GM12874 (cell line): ENCODE measurements around the gene PLEKHG3.

ENCODE experiments used
- CTCF ChIP-seq: IDR thresholded peaks from 2 replicates; pipeline ENCODE4 v1.5.1; 2011; ENCODE audit warnings: low read depth, mild to moderate bottlenecking, control low read depth, low read length, moderate library complexity; ENCODE audit not compliant: insufficient read depth

PLEKHG3 gene

GRCh38 chr14:64725879-64726584 lies 21.8 kb downstream of the PLEKHG3 start:
- no peak for TF ChIP-seq CTCF

GRCh38 chr14:64726585-64726890 lies 22.3 kb downstream of the PLEKHG3 start:
- TF ChIP-seq CTCF: no peak

- TF ChIP-seq CTCF: no peak
These were observed 23.4 kb downstream of the PLEKHG3 start for GRCh38 chr14:64727551-64728071.

GRCh38 chr14:64728106-64728505 lies 23.9 kb downstream of the PLEKHG3 start:
- no peak for TF ChIP-seq CTCF

- no peak for TF ChIP-seq CTCF
These were observed 24.6 kb downstream of the PLEKHG3 start for GRCh38 chr14:64728856-64729255.

- TF ChIP-seq CTCF: no peak
These were observed 25.3 kb downstream of the PLEKHG3 start for GRCh38 chr14:64729386-64730060.

GRCh38 chr14:64730061-64730440 lies 25.8 kb downstream of the PLEKHG3 start:
- no peak for TF ChIP-seq CTCF
